HCT116 (cell line): ENCODE results near the gene SNORC. TPM values are rescaled to one million over a fixed set of nuclear protein-coding genes. Genes with fewer than 3 reads are reported as not detected.

Experiments
- ATAC-seq: fragments of 200-7000 bp; cut with Tn5 transposase; 2 replicates; pipeline ENCODE4 v1.9.1; 2020; ENCODE audit warnings: mild to moderate bottlenecking, moderate library complexity
- BruUV-seq: library from RNA; stranded (reverse); fragments of 400-500 nt; replicated peaks from 2 replicates; lab custom pipeline; 2021; lab: Mats Ljungman, UMichigan
- CTCF ChIA-PET: fragments of 300-600 bp; sonication (Branson Sonifier 250); formaldehyde crosslinking; loops from one replicate; lab custom pipeline; 2021; ENCODE audit warnings: antibody characterized with exemption; lab: Charles Lee
- POLR2A ChIA-PET: fragments of 300-600, 350-600 bp; sonication (Branson Sonifier 250); formaldehyde crosslinking; loops from one replicate; lab custom pipeline; 2021; ENCODE audit warnings: antibody characterized with exemption; lab: Charles Lee
- RAD21 ChIA-PET, 2 experiments: fragments of 300-600 bp; sonication (Branson Sonifier 250); formaldehyde crosslinking; loops; one replicate each; lab custom pipeline; 2023; ENCODE audit warnings: low total read pairs in 2 of 2; ENCODE audit not compliant: uncharacterized antibody in 2 of 2, unreplicated experiment in 2 of 2, low non-redundant PET in 1 of 2; lab: Charles Lee
- DNase-seq: peaks from one replicate; pipeline ENCODE4 v3.0.0-alpha.2; 2010; ENCODE audit warnings: low read depth, low spot score
- H2AFZ ChIP-seq: fragments of 200-600 bp; shearing (Covaris generic), sonication (generic); 2 replicates; pipeline ENCODE4 v1.6.1; 2017; ENCODE audit warnings: low read depth, mixed run types, mixed read lengths, antibody characterized with exemption, low read length; ENCODE audit not compliant: poor library complexity, severe bottlenecking
- H3K27ac ChIP-seq: 2 replicates; pipeline ENCODE4 v1.5.1; 2012; ENCODE audit warnings: low read depth, low read length
- H3K27me3 ChIP-seq: fragments of 200-600 bp; sonication (generic); 2 replicates; pipeline ENCODE4 v1.6.1; 2016; ENCODE audit warnings: mixed run types, low read length, mixed read lengths; ENCODE audit not compliant: insufficient read depth
- H3K36me3 ChIP-seq, 2 experiments: fragments of 200-500 bp in 1 of 2; fragments of 200-600 bp in 1 of 2; sonication (Bioruptor generic) in 1 of 2; sonication (generic) in 1 of 2; 2 replicates each; pipeline versions ENCODE4 v1.5.1 to v1.6.1; 2014 to 2016; ENCODE audit warnings: low read length in 2 of 2, inconsistent platforms in 1 of 2, mixed read lengths in 1 of 2, mixed run types in 1 of 2; ENCODE audit not compliant: insufficient read depth in 2 of 2, control insufficient read depth in 1 of 2
- H3K4me1 ChIP-seq, 2 experiments: fragments of 200-600 bp in 1 of 2; sonication (generic) in 1 of 2; 2 replicates each; pipeline versions ENCODE4 v1.5.1 to v1.6.1; 2012 to 2017; ENCODE audit warnings: low read length in 2 of 2, inconsistent platforms in 1 of 2, mild to moderate bottlenecking in 1 of 2, mixed read lengths in 1 of 2, mixed run types in 1 of 2, moderate library complexity in 1 of 2; ENCODE audit not compliant: insufficient read depth in 2 of 2, control insufficient read depth in 1 of 2
- H3K4me2 ChIP-seq: fragments of 200-600 bp; sonication (generic); 2 replicates; pipeline ENCODE4 v1.6.1; 2017; ENCODE audit warnings: mixed run types, low read length, mixed read lengths
- H3K4me3 ChIP-seq, 2 experiments: fragments of 200-600 bp in 1 of 2; sonication (generic) in 1 of 2; replicated peaks in 1 of 2; 2 replicates each; pipeline ENCODE4 v1.5.1; 2011 to 2016; ENCODE audit warnings: low read length in 2 of 2, control low read depth in 1 of 2, low read depth in 1 of 2, mild to moderate bottlenecking in 1 of 2, mixed read lengths in 1 of 2, mixed run types in 1 of 2
- H3K79me2 ChIP-seq: fragments of 200-600 bp; sonication (generic); 2 replicates; pipeline ENCODE4 v1.6.1; 2017; ENCODE audit warnings: mild to moderate bottlenecking, mixed run types, low read length, moderate library complexity, mixed read lengths; ENCODE audit not compliant: insufficient read depth
- H3K9ac ChIP-seq: fragments of 200-600 bp; sonication (generic); 2 replicates; pipeline ENCODE4 v1.6.1; 2016; ENCODE audit warnings: low read length, mixed read lengths
- H3K9me2 ChIP-seq: fragments of 200-600 bp; sonication (generic), shearing (Covaris generic); 2 replicates; pipeline ENCODE4 v1.6.1; 2017; ENCODE audit warnings: mixed run types, mild to moderate bottlenecking, moderate library complexity; ENCODE audit not compliant: insufficient read depth
- H3K9me3 ChIP-seq, 2 experiments: fragments of 200-500 bp in 1 of 2; fragments of 200-600 bp in 1 of 2; sonication (Bioruptor generic) in 1 of 2; sonication (generic) in 1 of 2; 2 replicates each; pipeline ENCODE4 v1.6.1; 2014 to 2017; ENCODE audit warnings: low read length in 2 of 2, mixed read lengths in 2 of 2, inconsistent platforms in 1 of 2, low read depth in 1 of 2, mild to moderate bottlenecking in 1 of 2, mixed run types in 1 of 2, moderate library complexity in 1 of 2; ENCODE audit not compliant: control insufficient read depth in 1 of 2, insufficient read depth in 1 of 2
- H4K20me1 ChIP-seq: fragments of 200-600 bp; sonication (generic), shearing (Covaris generic); 2 replicates; pipeline ENCODE4 v1.6.1; 2017; ENCODE audit warnings: mixed run types, mild to moderate bottlenecking, moderate library complexity; ENCODE audit not compliant: insufficient read depth
- CEBPB ChIP-seq: IDR thresholded peaks from 2 replicates; pipeline ENCODE4 v1.6.1; 2012; ENCODE audit warnings: low read depth
- EGR1 ChIP-seq: IDR thresholded peaks from 2 replicates; pipeline ENCODE4 v1.6.1; 2012; ENCODE audit warnings: low read depth
- JUND ChIP-seq: IDR thresholded peaks from 2 replicates; pipeline ENCODE4 v1.6.1; 2012
- POLR2AphosphoS5 ChIP-seq: IDR thresholded peaks from 2 replicates; pipeline ENCODE4 v1.6.1; 2011; ENCODE audit warnings: mild to moderate bottlenecking, low read depth, low read length, moderate library complexity
- REST ChIP-seq: IDR thresholded peaks from 2 replicates; pipeline ENCODE4 v1.6.1; 2012; ENCODE audit warnings: low read depth
- SRF ChIP-seq: IDR thresholded peaks from 2 replicates; pipeline ENCODE4 v1.6.1; 2012; ENCODE audit warnings: low read depth
- intact Hi-C: fragments of 100-400 bp; cut with micrococcal nuclease; formaldehyde crosslinking; loops from 2 replicates; pipeline ENCODE4 v1.10.0; 2022
- total RNA-seq: library from RNA; stranded (reverse); gene quantifications from one replicate; pipeline ENCODE4 v1.2.1, GENCODE V29; 2021; ENCODE audit not compliant: unreplicated experiment
- TF ChIP-seq, protein P1 (sequence below): IDR thresholded peaks from 2 replicates; pipeline ENCODE4 v1.6.1; 2011; ENCODE audit warnings: mild to moderate bottlenecking, low read length, moderate library complexity; ENCODE audit not compliant: insufficient replicate concordance; ENCODE audit errors: extremely low read depth
- TF ChIP-seq, protein P2 (sequence below): IDR thresholded peaks from 2 replicates; pipeline ENCODE4 v1.6.1; 2012

SNORC gene
- total RNA-seq, 1 experiment from 2014 or later = 14.0 TPM

GRCh38 chr2:232833830-232834229, 36.2 kb upstream of the SNORC start:
- BruUV-seq = no TSS peak

More at GRCh38 chr2:232833830-232834229, 36.2 kb upstream of the SNORC start:
- peaks cover 12% of the 10 kb centered on the region; the same call in 1 of the 2 replicates for H3K79me2 ChIP-seq
- no peak overlapping the region for H3K4me3 ChIP-seq
- no peak overlapping the region for H2AFZ ChIP-seq
- DNase-seq = no peak
- no peak overlapping the region for H3K9ac ChIP-seq
- no peaks in the 10 kb centered on the region for H3K9me2 ChIP-seq
- TF ChIP-seq, protein P1, sequence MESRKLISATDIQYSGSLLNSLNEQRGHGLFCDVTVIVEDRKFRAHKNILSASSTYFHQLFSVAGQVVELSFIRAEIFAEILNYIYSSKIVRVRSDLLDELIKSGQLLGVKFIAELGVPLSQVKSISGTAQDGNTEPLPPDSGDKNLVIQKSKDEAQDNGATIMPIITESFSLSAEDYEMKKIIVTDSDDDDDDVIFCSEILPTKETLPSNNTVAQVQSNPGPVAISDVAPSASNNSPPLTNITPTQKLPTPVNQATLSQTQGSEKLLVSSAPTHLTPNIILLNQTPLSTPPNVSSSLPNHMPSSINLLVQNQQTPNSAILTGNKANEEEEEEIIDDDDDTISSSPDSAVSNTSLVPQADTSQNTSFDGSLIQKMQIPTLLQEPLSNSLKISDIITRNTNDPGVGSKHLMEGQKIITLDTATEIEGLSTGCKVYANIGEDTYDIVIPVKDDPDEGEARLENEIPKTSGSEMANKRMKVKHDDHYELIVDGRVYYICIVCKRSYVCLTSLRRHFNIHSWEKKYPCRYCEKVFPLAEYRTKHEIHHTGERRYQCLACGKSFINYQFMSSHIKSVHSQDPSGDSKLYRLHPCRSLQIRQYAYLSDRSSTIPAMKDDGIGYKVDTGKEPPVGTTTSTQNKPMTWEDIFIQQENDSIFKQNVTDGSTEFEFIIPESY = no peak
- no peak for TF ChIP-seq POLR2AphosphoS5
- TF ChIP-seq EGR1 = no peak
- no peak for TF ChIP-seq JUND
- no peak for TF ChIP-seq SRF
- no peak for TF ChIP-seq REST
- TF ChIP-seq CEBPB = no peak
- TF ChIP-seq, protein P2, sequence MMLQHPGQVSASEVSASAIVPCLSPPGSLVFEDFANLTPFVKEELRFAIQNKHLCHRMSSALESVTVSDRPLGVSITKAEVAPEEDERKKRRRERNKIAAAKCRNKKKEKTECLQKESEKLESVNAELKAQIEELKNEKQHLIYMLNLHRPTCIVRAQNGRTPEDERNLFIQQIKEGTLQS = no peak
- no peaks in the 10 kb centered on the region for H4K20me1 ChIP-seq
- no peak for ATAC-seq
- no peak overlapping the region for H3K4me2 ChIP-seq
- H3K27ac ChIP-seq = no peak overlapping the region
- H3K4me1 ChIP-seq = peaks cover 11 to 31% of the 10 kb centered on the region in 2 experiments
- H3K36me3 ChIP-seq = peaks cover 18 to 19% of the 10 kb centered on the region in 2 experiments; a peak in 3 of 4 replicates
- ChIA-PET CTCF (no interaction called here), POLR2A (no interaction called here), RAD21 (no interaction called here)
- intact Hi-C loops = loop anchor here (10.0 kb wide), 1 partner anchor 229 kb away; no protein-coding TSS in a partner anchor
- H3K9me3 ChIP-seq = no peaks in the 10 kb centered on the region
- no peaks in the 10 kb centered on the region for H3K27me3 ChIP-seq
